Activated naive CD4-positive, alpha-beta T cell (primary cell): ENCODE data around the gene AMIGO2.
"Not testable (repeated sequence)": the region's sequence is repeated elsewhere in the genome, so short reads cannot be mapped to it uniquely, and the experiment has no call there.

Experiments
- DNase-seq, 4 experiments: peaks; one replicate each; lab custom pipeline; 2025; lab: John Stamatoyannopoulos, UW

AMIGO2 gene, protein sequence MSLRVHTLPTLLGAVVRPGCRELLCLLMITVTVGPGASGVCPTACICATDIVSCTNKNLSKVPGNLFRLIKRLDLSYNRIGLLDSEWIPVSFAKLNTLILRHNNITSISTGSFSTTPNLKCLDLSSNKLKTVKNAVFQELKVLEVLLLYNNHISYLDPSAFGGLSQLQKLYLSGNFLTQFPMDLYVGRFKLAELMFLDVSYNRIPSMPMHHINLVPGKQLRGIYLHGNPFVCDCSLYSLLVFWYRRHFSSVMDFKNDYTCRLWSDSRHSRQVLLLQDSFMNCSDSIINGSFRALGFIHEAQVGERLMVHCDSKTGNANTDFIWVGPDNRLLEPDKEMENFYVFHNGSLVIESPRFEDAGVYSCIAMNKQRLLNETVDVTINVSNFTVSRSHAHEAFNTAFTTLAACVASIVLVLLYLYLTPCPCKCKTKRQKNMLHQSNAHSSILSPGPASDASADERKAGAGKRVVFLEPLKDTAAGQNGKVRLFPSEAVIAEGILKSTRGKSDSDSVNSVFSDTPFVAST

DNA sequence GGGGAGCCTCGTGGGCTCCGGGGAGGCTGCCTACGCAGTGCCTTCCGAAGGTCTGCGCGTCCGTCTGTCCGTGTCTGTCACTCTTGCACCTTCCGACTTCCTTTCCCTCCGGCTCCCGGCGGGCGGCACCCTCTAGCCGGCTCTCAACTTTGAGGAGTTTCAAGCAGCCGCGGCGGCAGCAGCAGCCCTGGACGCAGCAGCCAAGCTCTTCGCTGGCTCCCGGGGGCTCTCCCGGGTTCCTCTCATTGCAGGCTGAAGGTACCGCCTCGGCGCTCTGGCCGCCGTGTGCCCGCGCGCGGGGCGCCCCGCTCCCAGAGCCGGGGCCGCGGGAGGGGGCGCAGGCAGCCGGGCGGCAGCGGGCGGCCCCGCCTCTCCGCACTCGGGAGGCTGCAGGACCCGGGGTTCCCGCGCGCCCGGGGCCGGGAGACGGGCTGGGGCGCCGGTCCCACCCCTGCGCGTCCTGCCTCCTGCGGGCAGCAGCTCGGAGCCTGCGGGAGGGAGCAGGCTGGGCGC is at the start of gene AMIGO2, which contains the start of gene PCED1B:
Gene AMIGO2 (minus strand): TSS at position 492 of the 513 bp plus-strand sequence. CDS start 957 bp downstream, outside the sequence.
Gene PCED1B (plus strand): TSS at position 154 of the 513 bp plus-strand sequence. CDS start 155,443 bp downstream, outside the sequence.
- DNase-seq, result peak; percentile 15 to 44 (median 27)

DNA sequence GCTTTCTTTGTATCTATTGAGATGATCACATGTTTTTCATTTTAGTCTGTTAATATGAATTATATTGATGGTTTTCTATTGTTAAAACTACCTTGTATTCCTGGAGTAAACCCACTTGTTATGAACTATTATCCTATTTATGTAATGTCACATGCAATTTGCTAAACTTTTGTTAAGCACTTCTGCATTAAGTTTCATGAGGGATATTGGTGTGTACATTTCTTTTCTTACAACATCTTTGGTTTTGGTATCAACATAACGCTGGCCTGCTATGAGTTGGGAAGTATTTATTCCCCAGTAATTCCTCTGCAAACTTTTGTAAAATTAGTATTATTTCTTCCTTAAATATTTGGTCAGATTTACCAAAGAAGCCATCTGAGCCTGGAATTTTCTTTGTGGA is 46.5 kb upstream of the AMIGO2 start:
- no peak for DNase-seq

DNA sequence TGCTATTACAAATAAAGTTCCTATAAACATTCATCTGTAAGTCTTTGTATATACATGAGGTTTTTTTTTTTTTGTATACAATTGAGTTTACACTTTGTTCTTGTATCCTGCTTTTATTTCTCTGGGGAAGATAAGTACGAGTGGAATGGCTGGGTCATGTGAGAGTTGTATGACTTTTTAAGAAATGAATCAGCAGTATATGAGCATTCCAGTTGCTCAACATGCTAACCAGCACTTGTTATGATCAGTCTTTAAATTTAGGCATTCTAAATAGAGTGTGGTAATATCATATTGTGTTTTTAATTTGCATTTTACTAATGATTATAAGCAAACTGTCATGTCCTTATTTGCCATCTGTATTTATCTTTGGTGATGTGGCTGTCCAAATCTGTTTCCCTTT is 44.7 kb upstream of the AMIGO2 start:
- no peak for DNase-seq

DNA sequence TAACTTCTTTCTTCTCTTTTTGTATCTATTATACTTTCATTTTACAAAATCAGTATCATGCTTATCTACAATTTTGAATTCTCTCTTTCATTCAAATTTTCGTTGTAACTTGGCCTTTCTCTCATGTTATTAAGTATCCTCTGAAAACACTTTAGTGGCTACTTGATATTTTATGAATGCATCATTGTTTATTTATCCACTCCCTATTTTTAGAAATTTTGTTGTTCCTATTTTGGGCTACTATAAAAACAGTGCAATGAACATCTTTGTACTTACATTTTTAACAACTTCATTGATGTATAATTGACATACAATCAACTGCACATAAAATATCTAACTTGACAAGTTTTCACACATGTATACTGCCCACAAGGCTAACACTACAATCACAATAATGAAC is 44.0 kb upstream of the AMIGO2 start:
- DNase-seq, result no peak

DNA sequence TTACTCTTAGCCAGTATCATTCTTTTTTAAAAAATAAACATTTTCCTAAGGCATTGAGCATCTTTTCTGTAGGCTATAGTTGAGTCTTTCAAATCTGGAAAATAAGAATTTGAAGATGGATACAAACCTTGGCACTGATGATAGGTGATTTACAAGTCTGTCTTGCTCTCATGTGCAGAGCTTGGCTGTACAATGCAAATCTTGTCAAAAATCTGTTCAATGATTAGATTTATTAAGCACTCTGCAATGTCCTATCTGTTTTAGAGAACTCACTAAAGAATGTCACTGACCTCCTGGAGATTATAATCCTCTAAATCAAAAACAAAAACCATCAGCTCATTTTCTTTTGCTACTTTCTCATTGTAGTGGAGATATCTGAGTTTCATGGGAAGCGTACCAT is 42.8 kb upstream of the AMIGO2 start:
- DNase-seq, result no peak

DNA sequence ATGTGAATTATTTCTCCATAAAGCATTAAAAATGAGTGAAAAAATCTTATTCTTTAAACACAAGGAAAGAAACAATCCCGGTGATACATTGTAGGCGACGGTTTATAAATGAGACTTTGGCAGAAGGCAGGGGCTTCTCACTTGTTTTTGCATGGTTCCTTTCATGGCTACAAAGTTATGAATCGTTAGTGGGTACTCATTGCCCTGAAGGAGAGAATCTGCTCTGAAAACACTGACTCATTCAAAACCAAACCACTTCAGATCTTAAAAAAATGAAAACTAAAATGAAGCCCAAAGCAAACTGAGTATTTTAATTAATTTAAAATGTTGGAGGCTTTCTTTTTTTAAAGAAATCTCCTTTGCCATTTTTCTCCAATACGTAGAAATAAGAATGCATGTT is 41.4 kb upstream of the AMIGO2 start:
- no peak for DNase-seq

DNA sequence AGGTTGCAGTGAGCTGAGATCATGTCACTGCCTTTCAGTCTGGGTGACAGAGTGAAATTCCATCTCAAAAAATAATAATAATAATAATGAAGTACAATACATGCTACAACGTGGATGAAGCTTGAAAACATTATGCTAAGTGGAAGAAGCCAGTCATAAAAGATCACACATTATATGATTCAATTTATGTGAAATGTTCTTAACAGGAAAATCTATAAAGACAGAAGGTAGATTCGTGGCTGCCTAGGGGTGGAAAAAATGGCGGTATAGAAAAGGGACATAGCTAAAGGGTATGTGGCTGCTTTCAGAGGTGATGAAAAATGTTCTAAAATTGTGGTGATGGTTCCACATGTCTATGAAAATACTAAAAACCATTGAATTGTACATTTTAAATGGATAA is 41.0 kb upstream of the AMIGO2 start:
- no peak for DNase-seq

DNA sequence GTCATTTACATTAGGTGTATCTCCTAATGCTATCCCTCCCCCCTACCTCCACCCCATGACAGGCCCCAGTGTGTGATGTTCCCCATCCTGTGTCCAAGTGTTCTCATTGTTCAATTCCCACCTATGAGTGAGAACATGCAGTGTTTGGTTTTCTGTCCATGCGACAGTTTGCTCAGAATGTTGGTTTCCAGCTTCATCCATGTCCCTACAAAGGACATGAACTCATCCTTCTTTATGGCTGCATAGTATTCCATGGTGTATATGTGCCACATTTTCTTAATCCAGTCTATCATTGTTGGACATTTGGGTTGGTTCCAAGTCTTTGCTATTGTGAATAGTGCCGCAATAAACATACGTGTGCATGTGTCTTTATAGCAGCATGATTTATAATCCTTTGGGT is 37.5 kb upstream of the AMIGO2 start:
- DNase-seq, result not testable (repeated sequence)

DNA sequence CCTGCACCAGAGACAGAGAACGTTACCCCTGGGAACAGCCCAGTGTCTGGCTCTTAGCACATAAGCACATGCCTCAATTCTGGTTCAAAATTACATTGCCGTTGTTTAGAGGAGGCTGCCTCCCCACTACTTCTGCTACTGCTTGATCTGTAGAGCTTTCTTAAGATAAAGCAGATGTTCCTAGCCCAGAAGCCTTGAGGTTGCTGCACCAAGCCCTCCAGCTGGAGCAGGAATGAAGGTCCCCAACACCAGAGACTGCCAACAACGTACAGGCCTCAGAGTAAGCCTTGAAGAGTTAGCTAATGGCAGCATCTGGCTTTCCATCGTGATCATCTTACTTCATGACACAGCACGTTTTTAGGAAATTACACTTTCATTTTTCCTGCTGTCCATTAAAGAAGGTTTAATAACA is 34.7 kb upstream of the AMIGO2 start:
- no peak for DNase-seq

DNA sequence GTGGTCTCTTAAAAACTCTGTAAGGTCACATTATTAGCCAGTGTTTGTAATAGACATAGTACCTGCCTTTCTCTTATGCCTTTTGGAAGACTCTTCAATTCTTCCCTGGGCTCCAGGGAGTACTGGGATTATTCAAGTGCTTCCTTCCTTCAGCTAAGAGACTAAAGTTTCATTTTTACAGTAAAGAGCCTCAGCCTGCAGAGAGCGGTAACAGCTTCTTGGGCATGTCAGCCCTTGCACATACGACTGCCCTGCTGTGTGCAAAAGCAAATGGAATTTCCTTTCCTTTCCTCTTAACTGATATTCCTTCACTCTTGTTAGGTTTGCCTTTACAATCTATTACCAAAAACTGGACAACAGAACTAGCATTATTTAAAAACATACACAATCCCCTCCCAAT is 32.9 kb upstream of the AMIGO2 start:
- DNase-seq, result no peak

DNA sequence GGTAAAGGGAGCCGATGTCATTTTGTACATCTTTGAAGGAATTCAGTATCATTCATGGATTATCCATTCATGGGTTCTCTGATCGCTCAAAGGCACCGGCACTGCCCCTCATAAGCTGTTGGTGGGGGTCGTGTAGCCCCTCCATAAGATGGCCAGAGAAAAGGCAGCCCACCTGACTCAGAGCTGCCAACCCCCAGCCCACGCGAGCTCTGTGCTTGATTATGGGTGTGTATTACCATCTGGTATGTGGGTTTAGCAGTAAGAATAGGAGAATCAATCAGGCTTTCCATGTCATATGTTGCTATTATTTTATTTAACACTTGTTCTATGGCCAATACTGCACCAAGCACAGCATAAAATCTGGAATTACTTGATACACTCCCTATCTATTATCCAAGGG is 32.1 kb upstream of the AMIGO2 start:
- DNase-seq, result no peak

DNA sequence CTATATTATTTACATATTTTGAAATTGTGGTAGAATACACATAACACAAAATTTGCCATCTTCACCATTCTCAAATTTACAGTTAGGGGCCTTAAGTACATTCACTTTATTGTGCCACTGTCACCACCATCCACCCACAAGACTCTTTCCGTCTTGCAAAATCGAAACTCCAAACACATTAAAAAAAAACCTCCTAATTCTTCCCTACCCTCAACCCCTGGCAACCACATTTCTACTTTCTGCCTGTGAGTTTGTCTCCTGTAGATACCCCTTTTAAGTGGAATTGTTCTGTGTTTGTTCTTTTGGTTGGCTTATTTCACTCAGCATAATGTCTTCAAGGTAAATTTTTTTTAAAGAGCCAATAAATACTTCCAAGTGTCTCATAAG is 31.6 kb upstream of the AMIGO2 start:
- DNase-seq, result no peak

DNA sequence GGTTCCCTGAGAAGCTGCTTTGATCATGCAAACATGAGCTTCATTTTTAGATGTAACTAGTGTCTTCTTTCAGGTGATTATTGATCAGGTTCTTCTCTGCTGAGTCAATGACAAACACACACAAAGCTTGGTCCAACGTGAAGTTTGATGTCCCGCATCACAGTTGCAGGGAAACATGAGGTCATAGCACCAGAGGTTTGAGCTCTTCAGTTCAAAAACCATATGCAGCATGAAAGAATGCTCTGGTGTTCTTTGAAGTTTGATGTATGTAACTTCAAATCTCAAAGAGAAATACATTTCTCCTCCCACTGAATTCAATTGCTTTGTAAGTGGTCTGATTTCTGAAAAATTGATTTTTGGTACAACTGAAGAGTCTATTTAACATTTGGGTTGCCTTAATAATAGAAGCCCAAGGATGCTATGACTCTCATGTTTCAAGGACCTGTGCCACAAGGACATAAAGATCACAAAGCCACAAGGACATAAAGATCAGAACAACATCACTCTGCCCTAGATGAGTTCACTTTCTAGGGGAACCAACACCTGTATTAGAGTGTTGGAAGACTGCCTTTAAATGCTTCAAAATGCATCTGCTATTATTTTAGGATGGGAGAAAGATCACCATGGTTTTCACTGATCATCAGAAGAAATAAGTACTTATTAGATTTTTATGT is 31.1 kb upstream of the AMIGO2 start:
- no peak for DNase-seq

DNA sequence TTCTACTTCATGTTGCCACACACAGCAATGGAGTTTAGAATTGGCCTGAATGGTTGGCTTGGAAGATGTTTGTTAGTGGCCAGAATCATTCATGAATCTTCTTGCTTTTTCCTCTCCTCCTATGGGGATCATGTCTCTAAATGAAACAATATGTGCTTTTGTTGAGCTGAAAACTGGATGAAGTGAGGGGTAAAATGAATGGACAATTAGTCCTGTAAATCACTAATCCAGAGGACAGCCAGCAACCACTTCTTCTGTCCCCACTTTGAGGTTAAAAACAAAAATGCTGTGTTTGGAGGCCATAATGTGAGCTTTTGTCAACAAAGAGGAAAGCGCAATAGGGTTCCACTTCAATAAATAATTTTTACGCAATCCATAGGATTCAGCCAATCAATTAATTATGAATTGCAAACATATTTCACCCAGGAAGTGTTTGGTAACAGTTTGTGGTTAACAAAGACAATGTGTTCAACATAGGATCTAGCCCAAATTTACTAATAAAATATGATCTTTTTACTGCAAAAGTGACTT is 30.3 kb upstream of the AMIGO2 start:
- no peak for DNase-seq

DNA sequence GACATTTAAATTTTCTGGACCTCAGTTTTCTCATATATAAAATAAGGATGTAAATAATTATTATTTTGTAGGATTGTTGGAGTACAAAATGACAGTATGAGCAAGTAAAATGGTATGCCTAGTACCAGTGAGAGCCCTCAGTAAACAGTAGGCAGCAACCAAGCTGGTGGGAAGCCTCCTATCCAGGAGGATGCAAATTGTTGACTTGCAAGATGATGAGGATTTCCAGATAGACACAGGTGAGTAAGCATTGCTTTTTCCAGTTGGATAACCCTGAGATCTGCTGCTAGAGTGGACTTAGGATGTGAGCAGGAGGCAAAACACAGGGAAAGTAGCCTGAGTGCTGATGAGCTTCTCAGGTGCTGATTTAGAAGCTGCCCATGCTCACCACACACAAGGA is 28.2 kb upstream of the AMIGO2 start:
- DNase-seq, result no peak

DNA sequence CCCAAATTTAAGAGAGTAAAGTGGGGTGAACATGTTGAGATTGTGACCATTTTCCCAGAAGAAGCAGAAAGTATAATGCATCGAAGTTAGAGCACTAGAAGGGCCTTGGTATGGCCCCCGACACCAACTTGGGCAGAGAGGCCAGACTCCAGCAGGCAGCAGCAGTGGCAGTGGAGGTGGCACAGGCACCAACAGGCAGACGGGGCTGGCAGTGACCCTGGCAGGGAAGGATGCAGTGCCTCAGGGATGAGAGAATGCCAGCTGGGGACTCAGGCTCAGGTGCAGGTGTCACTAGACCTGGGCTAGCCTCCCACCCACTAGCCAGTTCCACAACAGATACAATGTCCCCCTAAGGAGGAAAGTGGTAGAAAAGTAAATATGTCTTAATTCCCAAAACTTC is 27.7 kb upstream of the AMIGO2 start:
- DNase-seq, result no peak

DNA sequence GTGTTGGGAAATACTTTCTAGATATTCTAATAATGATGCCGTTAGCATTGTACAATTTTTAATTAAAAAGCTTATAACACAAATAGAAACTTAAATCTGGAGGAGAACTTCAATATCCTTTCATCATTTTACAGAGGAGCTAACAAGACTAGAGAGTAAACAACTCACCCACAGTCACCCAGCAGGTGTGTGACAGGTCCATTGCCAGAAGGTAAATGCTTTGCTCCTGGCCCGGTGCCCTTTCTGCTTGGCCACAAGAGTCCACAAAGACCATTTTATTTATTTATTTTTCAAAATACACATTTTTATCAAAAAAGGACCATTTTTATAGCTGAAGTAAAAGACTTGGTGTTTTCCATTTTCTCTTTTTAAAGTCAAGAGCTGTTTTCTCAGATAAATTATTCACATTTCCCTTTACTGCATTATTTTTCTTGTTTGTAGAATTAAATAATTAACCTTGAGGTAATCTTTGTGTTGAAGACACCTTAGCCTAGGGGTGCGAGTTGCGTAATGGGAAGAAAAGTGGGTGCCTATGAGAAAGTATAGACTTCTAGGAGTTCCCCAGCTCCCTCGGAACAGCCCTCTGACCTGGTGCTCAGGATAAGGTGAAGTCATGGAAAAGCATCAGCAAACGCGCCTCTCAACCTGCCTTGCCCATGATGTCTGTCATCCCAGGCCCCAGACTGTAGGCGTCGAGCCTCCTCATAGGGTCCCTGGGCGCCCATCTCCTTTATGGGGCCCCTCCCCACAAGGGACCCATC is 26.3 kb upstream of the AMIGO2 start:
- no peak for DNase-seq

DNA sequence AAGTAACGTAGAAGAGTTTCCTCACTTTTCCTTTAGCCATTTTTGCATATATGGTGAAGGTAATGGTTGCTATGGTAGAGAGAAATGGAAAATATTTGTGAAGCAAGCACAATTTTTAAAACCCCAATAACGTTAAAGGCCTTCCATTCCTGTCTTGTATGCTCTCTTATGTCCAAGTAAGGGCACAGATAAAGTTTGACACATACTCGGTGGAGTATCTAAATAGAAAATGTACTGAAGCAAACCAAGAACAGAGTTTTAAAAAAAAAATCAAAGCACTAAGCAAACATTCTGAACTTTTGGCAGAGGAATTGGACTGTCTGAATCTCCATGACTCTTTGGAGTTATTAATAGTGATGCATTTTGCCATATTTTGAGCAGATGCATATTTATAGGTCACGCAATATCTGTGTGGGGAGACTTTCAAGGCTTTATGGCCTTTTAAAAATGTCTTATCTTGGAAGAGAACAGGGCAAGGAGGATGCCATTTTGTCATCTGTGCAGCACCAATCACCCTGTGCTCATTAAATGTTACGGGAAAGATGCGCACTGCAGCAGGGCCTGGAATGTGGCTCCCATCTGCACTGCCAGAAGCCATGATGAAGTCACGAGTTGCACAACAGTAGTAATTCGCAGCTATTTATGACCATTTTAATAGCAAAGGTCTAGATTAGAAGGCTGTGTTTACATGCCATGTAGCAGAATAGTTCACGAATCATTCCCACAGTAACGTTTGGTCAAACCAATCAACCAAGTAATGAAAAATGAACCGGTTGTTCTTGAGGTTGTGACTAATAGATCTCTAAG is 23.3 kb upstream of the AMIGO2 start:
- no peak for DNase-seq

DNA sequence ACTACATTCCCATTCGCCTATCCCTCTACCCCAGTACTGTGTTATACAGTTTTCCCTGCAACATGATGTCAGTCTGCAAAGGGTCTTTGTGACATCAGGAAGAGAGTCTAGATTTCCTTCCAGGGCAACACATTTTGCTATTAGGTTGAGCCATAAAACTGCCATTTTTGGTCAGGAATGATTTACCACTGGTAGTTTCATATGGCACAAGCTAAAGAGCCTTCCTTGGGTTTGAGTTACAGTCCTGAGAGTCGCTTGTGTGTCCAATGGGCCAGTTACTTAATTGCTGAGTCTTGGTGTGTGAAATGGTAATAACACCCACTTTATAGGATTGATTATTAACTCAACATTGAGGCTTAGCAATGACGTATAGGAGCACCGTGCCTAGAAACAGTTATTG is 22.6 kb upstream of the AMIGO2 start:
- no peak for DNase-seq

DNA sequence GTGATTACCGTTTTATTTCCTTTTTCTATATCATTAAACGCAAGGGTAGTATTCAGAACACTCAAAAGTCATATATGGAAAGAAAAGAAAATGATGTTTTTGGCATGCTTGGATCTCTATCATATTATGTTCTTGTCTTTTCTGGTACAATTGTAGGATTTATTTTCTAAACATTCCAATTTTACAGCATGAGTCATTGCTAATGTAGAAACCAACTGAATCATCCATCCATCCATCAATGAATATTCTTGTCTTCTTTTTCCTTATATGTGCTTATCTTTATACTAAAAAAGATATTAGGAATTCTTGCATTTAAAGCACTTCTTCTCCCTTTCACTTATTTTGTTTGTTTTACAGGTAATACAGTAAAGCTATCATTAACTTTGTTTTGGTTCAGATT is 20.4 kb upstream of the AMIGO2 start:
- no peak for DNase-seq

DNA sequence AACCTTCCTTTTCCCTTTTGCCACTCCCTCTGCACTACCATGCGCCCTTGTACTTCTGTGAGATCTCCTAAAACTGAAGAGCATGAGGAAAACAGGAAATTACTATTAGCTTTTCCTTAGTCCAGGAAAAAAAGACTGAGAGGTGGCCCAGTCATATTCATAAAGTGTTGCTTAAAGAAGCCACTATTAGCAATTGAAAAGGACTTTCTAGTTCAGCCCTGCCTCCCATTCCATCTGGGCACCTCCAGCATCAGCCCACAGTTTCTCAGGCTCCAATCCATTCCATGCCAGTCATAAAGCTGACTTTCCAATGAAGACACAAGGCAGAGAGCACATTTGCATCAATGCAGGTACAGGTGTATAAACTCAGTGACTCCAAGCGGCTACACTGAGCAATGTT is 19.9 kb upstream of the AMIGO2 start:
- DNase-seq, result no peak
